ENCODE measurements around the gene TENT5A.

- TF ChIP-seq EZH2 (IDR thresholded peaks at IDR 0.05) (no peak), POLR2AphosphoS5 (IDR thresholded peaks at IDR 0.05; ENCODE audit: borderline replicate concordance, low read depth, low read length) (no peak), FOXP2 (optimal IDR thresholded peaks at IDR 0.05; ENCODE audit: control extremely low read depth, extremely low read length, insufficient read depth) (no peak)
These were observed 7.3 kb upstream of the TENT5A start for GRCh38 chr6:81759782-81760181.

Data from SK-N-MC (cell line).